NCI-H748 (cell line): ENCODE measurements around the gene NCR2.

Source experiments
- DNase-seq: peaks from one replicate; lab custom pipeline; 2025; ENCODE audit not compliant: unreplicated experiment; lab: John Stamatoyannopoulos, UW

The NCR2 gene

DNA sequence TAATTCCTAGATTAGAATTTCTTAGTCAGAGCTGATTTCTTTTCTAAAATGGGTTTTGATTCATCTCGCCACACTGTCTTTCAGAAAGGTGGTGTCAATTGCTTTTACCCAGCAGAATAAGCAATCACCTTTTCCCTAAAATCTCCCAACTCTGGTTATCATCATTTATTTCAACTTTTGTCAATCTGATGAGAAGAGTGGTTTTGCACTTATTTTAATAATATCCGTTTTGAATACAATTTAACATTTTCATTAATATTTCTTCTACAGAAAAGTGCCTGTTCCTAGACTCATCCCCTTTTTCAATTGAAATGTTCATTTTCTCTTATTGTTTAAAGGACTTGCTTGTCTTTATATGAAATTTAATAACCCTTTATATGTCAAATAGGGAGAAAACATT, 8.2 kb upstream of the NCR2 start:
- DNase-seq = no peak

DNA sequence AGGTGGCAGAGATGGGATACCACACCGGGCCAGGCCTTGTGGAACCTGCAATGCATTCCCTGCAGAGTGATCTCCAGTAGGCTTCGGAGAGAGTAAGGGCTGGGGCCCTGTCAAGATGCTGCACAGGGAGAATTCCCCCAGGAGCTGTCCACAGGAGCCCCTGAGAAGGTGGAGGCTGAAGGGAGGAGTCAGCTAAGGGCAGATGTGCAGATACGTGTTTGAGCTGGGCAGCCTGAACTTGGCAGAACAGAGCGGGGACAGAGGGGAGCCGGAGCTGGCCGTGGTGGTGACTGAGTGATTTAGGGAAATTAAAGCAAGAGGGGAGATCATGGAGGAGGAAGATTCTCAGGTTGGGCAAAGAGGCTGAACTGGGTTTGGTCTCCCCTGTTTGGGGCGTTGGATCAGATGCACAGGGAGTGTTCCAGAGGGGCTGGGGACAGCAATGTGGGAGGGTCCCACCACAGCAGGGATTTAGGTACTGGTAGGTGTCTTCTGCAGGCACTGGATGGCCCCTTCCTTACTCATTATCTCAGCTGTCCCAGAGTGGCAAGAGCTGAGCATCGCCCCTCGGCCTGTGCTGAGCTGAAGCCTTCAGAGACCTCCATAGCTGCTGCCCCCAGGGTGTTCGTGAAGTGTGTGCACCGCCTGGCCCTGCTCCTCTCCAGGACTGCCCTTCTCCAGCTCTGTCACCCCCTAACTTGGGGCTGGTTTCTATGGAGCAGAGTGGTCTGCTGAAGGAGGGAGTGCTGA, 3.8 kb upstream of the NCR2 start:
- DNase-seq = no peak

GRCh38 chr6:41332241-41332640, 3.2 kb upstream of the NCR2 start:
- no peak for DNase-seq

GRCh38 chr6:41332842-41333736, 2.3 kb upstream of the NCR2 start:
- no peak for DNase-seq

- DNase-seq = no peak
Measured at GRCh38 chr6:41334482-41335040, 847 bp upstream of the NCR2 start.

DNA sequence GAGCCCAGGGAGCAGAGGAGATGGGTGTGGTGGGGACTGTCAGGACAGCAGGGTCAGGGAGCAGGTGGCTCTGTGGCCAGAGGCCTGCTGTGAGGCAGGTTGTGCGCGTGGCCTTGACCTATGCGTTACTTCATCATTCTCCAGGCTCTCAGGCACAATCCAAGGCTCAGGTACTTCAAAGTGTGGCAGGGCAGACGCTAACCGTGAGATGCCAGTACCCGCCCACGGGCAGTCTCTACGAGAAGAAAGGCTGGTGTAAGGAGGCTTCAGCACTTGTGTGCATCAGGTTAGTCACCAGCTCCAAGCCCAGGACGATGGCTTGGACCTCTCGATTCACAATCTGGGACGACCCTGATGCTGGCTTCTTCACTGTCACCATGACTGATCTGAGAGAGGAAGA, 535 bp downstream of the NCR2 start:
- peak; percentile 54 for DNase-seq

DNA sequence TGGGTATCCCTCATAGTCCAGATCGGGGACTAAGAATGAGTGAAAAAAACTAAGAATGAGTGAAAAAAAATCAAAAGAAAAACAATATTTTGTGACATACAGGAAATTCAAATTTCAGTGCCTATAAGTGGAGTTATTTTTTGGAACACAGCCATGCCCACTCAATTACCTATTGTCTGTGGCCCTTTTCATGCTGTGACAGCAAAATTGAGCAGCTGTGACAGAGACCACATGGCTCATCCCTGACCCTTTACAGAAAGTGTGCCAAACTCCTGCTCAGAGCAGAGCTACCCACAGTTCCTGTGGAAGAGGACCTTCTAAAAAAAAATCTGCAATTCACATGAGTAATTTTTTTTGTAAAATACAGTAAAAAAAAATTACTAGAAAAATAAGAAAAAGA, 1.4 kb downstream of the NCR2 start:
- peak; percentile 86 for DNase-seq

DNA sequence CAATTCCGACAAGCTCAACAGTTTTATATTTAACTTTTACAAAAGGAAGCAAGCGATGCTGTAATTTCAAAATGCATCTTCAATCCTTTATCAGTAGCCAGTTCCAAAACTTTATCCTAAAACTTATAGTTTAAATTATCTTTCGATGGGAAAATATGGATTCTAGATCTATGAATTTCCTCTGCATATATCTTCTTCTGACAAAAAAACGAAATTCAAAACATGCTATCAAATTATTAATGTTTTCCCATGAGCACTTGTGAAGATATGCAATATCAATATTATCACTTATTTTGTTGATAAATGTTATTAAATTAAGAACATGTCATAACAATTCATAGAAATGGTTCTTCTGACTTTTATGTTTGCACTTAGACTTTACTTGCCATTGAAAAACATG, 2.3 kb downstream of the NCR2 start:
- no peak for DNase-seq

DNA sequence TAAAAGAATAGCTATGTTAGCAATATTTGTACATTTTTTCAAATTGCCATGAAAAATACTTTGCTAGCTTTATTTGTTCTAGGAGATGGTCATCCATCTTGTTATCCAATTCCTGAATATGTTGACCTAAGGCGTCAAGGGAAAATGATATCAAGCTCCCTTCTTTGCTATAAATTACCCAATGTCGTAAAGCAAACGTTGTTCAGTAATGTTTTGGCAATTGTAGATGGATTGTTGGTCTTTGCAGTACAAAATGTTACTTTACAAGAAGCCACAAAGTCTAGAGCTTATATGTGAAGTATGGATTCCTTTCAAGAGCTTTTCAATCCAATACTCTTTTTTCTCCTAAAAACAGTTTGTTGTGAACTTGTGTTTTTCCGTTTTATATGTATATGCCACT, 3.3 kb downstream of the NCR2 start:
- peak; percentile 13 for DNase-seq

- DNase-seq = no peak
Measured at GRCh38 chr6:41341580-41341979, 6.2 kb downstream of the NCR2 start.

GRCh38 chr6:41342241-41342640, 6.8 kb downstream of the NCR2 start:
- no peak for DNase-seq

GRCh38 chr6:41343641-41344187, 8.3 kb downstream of the NCR2 start:
- no peak for DNase-seq

- DNase-seq = no peak
Measured at GRCh38 chr6:41344876-41345275, 9.5 kb downstream of the NCR2 start.

DNA sequence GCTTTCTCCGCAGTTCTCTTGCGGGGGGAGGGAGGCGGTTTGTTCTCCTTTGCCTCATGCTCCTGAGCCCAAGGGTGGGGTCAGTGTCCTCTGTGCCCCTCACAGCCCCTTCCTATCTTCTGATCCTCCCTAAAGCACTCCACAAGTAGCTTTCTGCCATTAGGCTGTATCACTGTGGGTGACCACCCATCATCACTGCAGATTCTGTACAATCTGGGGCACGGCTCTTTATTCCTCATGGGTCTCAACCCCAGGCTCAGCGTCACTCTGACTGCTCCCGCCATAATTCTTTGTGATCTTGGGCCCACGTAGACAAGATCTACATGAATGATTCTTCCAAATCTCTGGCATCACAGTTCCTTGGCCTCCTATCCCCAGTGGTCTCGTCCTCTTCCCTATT, 10.5 kb downstream of the NCR2 start:
- no peak for DNase-seq

GRCh38 chr6:41346441-41346840, 11.0 kb downstream of the NCR2 start:
- no peak for DNase-seq

- DNase-seq = no peak
Measured at GRCh38 chr6:41347378-41348050, 12.1 kb downstream of the NCR2 start.

DNA sequence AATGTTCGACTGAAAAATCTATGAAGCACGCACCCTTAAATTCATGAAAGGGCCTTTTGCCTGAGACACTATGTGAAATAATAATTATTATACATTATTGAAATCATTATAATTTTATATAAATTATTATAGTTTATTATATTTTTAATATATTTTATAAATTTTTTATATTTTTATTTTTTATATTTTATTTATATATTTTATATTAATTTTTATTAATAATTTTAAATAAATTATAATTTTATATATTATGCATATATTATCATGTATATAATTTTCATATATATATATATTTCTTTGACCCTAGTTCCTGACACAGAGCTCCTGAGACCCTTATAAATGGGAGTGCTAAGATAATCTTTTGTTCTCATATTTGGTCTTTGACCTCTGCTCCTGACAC, 13.5 kb downstream of the NCR2 start:
- no peak for DNase-seq

GRCh38 chr6:41352396-41352795, 17.0 kb downstream of the NCR2 start:
- DNase-seq = no peak

- DNase-seq = no peak
Measured at GRCh38 chr6:41352907-41353306, 17.5 kb downstream of the NCR2 start.

- DNase-seq = no peak
Measured at GRCh38 chr6:41353333-41353732, 17.9 kb downstream of the NCR2 start.

DNA sequence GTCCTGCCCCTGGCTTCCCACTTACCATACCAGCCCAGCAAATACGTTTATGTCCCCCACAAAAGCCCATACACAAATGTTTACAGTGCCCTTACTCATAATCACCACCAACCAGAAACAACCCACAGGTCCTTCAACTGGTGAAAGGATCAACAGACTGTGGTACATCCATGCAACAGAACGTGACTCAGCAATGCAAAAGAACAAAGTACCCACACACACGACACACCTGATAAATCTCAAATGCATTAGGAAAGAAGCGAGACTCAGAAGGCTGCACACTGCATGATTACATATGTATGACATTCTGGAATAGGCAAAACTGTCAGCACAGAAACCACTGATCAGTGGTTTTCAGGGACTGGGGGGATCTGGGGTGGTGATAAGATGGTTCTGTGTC, 20.5 kb downstream of the NCR2 start:
- DNase-seq = no peak
